Measurements from ENCODE around the gene IL13RA2.

Gene IL13RA2

DNA sequence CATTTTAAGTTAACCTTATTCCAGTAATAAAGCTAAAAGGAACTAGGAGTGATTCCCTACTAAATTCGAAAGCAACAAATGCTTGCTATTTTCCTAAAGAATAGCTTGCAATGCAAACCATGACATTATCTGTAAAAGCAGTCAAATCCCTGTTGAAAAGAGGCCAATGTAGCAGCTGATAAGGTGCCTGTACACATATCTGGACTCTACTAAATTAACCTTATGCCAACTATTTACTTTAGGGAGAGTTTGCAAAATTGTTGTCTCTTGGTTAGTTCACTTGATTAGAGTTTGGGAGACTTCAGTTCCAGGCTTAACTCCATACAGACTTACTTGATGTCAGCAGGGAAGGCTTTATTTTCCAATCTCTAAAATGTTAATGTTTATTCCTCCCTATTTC lies 6.0 kb downstream of the IL13RA2 start:
- no peak for DNase-seq (ENCODE audit: extremely low read depth, low read depth)
- TF ChIP-seq, protein P1, sequence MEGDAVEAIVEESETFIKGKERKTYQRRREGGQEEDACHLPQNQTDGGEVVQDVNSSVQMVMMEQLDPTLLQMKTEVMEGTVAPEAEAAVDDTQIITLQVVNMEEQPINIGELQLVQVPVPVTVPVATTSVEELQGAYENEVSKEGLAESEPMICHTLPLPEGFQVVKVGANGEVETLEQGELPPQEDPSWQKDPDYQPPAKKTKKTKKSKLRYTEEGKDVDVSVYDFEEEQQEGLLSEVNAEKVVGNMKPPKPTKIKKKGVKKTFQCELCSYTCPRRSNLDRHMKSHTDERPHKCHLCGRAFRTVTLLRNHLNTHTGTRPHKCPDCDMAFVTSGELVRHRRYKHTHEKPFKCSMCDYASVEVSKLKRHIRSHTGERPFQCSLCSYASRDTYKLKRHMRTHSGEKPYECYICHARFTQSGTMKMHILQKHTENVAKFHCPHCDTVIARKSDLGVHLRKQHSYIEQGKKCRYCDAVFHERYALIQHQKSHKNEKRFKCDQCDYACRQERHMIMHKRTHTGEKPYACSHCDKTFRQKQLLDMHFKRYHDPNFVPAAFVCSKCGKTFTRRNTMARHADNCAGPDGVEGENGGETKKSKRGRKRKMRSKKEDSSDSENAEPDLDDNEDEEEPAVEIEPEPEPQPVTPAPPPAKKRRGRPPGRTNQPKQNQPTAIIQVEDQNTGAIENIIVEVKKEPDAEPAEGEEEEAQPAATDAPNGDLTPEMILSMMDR (IDR thresholded peaks at IDR 0.05; ENCODE audit: low read depth, low read length): no peak

- DNase-seq (ENCODE audit: extremely low read depth, low read depth): no peak
- TF ChIP-seq, protein P1 (IDR thresholded peaks at IDR 0.05; ENCODE audit: low read depth, low read length): no peak
Measured at GRCh38 chrX:114999906-115000305, 17.5 kb downstream of the IL13RA2 start.

GRCh38 chrX:114997779-114998178 lies 19.6 kb downstream of the IL13RA2 start:
- TF ChIP-seq, protein P1 (IDR thresholded peaks at IDR 0.05; ENCODE audit: low read depth, low read length): no peak
- DNase-seq (ENCODE audit: extremely low read depth, low read depth): no peak

- no peak for DNase-seq (ENCODE audit: extremely low read depth, low read depth)
- TF ChIP-seq, protein P1 (IDR thresholded peaks at IDR 0.05; ENCODE audit: low read depth, low read length): no peak
Measured at GRCh38 chrX:114985967-114986592, 31.3 kb downstream of the IL13RA2 start.

DNA sequence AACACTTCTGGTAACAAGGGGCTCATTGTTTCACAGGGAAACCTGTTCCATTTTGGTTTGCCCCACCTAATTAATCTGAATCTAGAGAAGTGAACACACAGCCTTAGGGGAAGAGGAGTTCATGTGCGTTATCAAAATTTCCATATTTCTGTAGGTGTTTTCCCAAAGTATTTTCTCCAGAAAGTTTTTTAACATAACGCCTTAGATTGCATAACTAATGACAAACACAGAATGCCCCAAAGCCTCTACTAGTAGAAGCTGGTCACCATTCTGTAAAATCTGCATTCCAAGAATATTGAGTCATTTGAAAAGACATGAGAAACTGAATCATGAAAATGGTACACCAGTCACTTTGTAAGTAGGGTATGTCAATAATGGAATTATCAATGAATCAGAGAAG lies 41.1 kb downstream of the IL13RA2 start:
- DNase-seq (ENCODE audit: extremely low read depth, low read depth): no peak
- TF ChIP-seq, protein P1 (IDR thresholded peaks at IDR 0.05; ENCODE audit: low read depth, low read length): no peak

DNA sequence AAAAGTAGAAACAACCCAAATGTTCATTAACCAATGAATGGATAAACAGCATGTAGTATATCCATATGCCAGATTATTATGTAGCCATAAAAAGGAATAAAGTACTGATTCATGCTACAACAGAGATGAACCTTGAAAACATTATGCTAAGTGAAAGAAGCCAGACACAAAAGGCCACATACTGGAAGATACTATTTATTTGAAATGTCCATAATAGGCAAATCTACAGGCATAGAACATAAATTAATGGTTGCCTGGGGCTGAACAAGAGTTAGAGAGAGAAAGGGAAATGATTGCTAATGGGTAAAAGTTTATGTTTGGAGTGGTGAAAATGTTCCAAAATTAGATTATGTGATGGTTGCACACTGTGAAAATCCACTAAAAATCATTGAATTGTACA lies 44.4 kb downstream of the IL13RA2 start:
- DNase-seq (ENCODE audit: extremely low read depth, low read depth): no peak
- TF ChIP-seq, protein P1 (IDR thresholded peaks at IDR 0.05; ENCODE audit: low read depth, low read length): no peak

GRCh38 chrX:114970806-114971205 lies 46.6 kb downstream of the IL13RA2 start:
- TF ChIP-seq, protein P1 (IDR thresholded peaks at IDR 0.05; ENCODE audit: low read depth, low read length): no peak
- no peak for DNase-seq (ENCODE audit: extremely low read depth, low read depth)
